ENCODE results near the gene RABL6.

- TF ChIP-seq CTCF (IDR thresholded peaks at IDR 0.05), result no peak
- TF ChIP-seq POLR2A (IDR thresholded peaks at IDR 0.05), result no peak
- no peak for TF ChIP-seq POLR2AphosphoS5 (IDR thresholded peaks at IDR 0.05)
These were observed 51.4 kb downstream of the RABL6 start for GRCh38 chr9:136858844-136859757.

All from breast epithelium (tissue), 3 donors.